ENCODE measurements around the gene SPPL2B. TPM values are rescaled to one million over a fixed set of nuclear protein-coding genes. Genes with fewer than 3 reads are reported as not detected.
A peak's percentile ranks its signal among the peaks of the same experiment; 100 is the strongest.

The SPPL2B gene
- total RNA-seq, 4 donors from 2014 or later, result 196 to 448 (median 270) TPM

DNA sequence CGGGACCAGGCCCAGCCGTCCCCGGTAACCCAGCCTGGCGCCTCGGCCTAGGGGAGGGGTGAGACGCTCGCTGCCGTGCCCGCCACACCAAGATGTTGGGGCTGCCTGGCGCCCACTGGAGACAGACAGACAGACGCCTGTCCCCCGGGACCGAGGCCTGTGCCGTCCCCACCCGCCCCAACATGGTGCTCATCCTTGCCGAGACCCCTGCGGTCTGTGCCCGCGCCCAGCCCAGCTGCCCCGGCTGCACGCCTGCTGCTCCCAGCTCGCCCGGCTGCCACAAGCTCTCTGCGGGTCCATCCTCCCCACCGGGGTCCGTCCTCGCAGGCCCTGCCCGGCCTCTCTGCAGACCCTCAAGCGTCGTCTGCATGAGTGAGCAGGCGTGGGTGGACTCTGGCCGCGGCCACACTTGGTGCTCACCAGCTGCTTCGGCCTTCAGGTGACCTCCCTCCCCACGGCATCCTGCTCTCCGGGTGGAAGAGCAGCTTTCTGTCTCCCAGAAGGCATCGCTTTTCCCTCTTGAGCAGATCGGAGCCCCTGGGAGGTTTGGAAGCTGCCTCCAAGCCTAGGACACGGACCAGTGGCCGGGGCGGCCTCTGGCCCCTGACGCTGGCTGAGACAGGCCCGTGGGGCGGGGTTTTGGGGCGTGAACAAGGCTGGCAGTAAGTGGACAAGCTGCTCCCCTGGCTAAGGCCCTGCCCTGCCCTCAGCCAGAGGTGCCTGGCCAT, 24.8 kb downstream of the SPPL2B start:
- H3K4me3 ChIP-seq, result no peak overlapping the region
- no peak overlapping the region for H3K27ac ChIP-seq
- H3K4me1 ChIP-seq, result no peaks in the 10 kb centered on the region
- TF ChIP-seq, protein P1, sequence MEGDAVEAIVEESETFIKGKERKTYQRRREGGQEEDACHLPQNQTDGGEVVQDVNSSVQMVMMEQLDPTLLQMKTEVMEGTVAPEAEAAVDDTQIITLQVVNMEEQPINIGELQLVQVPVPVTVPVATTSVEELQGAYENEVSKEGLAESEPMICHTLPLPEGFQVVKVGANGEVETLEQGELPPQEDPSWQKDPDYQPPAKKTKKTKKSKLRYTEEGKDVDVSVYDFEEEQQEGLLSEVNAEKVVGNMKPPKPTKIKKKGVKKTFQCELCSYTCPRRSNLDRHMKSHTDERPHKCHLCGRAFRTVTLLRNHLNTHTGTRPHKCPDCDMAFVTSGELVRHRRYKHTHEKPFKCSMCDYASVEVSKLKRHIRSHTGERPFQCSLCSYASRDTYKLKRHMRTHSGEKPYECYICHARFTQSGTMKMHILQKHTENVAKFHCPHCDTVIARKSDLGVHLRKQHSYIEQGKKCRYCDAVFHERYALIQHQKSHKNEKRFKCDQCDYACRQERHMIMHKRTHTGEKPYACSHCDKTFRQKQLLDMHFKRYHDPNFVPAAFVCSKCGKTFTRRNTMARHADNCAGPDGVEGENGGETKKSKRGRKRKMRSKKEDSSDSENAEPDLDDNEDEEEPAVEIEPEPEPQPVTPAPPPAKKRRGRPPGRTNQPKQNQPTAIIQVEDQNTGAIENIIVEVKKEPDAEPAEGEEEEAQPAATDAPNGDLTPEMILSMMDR (IDR thresholded peaks at IDR 0.05), result no peak
- no peak for TF ChIP-seq POLR2A (IDR thresholded peaks at IDR 0.05)
- peak in 2 of 3 donors; percentile 43 to 44 for DNase-seq
- H3K27me3 ChIP-seq, result no peaks in the 10 kb centered on the region
- no peaks in the 10 kb centered on the region for H3K9me3 ChIP-seq
- H3K36me3 ChIP-seq, result peaks cover 0 to 52% (median 0%) of the 10 kb centered on the region in 3 donors

DNA sequence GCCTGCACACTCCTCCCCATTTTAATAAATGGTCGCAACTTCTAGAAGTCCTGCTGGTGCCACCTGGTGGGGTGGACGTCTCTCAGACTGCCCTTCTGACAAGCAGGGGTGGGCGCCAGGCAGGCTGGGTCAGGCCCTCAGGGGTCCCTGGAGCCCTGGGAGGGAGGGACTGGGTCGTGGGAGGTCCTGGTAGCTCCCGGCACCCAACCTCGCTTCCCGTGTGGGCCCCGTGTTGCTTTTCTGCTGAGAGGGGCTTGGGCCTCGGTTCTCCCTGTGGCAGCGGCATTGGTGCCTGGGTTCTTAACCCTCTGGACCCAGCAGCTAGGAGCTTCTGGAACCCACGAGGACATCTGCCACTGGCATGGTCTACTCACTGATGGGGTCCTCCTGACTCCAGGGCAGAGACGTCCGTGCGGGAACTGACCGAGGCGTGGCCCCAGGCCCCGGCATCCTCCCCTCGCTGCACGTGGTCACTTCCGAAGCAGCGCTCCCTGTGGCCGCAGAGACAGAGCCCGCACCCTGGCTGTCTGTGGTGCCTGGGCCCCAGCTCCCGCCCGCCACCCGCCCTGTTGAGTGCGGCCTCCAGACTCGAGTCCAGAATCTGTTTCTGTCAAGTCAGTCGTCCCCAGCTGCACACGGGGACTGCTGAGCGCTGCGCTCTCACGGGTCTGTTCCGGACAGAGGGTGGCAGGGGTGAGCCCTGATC, 25.6 kb downstream of the SPPL2B start:
- Histone ChIP-seq H3K36me3 (peaks cover 0 to 48% (median 0%) of the 10 kb centered on the region in 3 donors), H3K4me1 (no peaks in the 10 kb centered on the region), H3K27me3 (no peaks in the 10 kb centered on the region), H3K27ac (no peak overlapping the region), H3K9me3 (no peaks in the 10 kb centered on the region), H3K4me3 (no peak overlapping the region)
- TF ChIP-seq, protein P1 (IDR thresholded peaks at IDR 0.05), result no peak
- TF ChIP-seq POLR2A (IDR thresholded peaks at IDR 0.05), result no peak
- peak in 2 of 3 donors; percentile 45 to 50 for DNase-seq

DNA sequence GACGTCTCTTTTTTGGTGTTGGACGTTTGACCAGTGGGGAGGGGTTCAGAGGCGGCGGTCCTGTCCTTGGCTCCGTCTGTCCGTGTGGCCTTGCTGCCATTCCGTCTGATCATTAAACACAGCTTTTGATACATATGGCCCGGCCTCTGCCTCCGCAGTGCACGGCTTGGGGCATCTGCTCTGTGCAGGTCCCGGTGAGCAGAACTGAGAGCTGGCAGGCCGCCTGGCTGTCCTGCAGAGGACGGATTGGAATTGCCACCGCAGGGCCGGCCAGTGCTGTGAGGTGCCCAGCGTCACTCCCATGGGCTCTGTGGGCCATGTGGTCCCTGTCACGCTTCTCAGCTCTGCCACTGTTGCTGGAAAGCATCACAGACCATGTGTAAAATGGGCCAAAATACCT, 26.2 kb downstream of the SPPL2B start:
- DNase-seq, result no peak
- Histone ChIP-seq H3K4me3 (no peak overlapping the region), H3K9me3 (no peaks in the 10 kb centered on the region), H3K27ac (no peak overlapping the region), H3K36me3 (peaks cover 0 to 48% (median 0%) of the 10 kb centered on the region in 3 donors), H3K27me3 (peaks cover 0 to under 1% of the 10 kb centered on the region in 2 donors), H3K4me1 (no peaks in the 10 kb centered on the region)
- TF ChIP-seq POLR2A (IDR thresholded peaks at IDR 0.05), result no peak
- TF ChIP-seq, protein P1 (IDR thresholded peaks at IDR 0.05), result no peak

DNA sequence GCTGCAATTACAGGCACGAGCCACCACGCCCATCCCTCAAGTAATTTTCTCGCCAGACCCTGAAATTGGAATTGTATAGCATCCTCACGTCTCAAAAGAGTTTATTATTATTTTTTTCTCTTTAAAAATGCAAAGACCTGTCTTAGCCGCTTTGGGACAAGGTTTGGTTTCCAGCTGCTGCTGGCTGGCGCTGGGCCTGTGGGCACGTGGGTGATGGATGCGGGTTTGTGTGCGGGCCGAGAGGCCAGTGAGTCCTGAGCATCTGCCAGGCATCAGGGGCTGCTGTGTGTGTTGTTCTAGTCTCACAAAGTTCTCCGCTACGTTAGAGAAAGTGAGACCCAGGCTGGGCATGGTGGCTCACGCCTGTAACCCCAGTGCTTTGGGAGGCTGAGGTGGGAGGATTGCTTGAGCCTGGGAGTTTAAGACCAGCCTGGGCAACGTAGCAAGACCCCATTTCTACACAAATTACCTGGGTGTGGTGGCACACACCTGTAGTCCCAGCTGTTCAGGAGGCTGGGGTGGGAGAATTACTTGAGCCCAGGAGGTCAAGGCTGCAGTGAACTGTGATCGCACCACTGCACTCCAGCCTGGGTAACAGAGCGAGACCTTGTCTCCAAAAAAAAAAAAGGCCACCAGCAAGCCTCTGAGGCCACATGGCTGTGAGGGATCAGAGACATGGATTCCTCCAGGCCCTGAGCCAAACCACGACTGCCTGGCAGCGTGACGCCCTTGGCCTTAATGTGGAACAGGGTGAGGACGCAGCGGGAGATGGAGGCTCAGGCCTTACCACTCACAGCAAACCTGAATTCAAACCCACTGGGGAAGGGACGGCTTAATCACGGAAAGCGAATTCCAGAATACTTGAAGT, 26.9 kb downstream of the SPPL2B start:
- TF ChIP-seq, protein P1 (IDR thresholded peaks at IDR 0.05), result no peak
- TF ChIP-seq POLR2A (IDR thresholded peaks at IDR 0.05), result no peak
- Histone ChIP-seq H3K9me3 (no peaks in the 10 kb centered on the region), H3K36me3 (peaks cover 0 to 44% (median 0%) of the 10 kb centered on the region in 3 donors), H3K27me3 (peaks cover 0 to 8% of the 10 kb centered on the region in 2 donors), H3K4me1 (no peaks in the 10 kb centered on the region), H3K27ac (no peak overlapping the region), H3K4me3 (no peak overlapping the region)
- no peak for DNase-seq

DNA sequence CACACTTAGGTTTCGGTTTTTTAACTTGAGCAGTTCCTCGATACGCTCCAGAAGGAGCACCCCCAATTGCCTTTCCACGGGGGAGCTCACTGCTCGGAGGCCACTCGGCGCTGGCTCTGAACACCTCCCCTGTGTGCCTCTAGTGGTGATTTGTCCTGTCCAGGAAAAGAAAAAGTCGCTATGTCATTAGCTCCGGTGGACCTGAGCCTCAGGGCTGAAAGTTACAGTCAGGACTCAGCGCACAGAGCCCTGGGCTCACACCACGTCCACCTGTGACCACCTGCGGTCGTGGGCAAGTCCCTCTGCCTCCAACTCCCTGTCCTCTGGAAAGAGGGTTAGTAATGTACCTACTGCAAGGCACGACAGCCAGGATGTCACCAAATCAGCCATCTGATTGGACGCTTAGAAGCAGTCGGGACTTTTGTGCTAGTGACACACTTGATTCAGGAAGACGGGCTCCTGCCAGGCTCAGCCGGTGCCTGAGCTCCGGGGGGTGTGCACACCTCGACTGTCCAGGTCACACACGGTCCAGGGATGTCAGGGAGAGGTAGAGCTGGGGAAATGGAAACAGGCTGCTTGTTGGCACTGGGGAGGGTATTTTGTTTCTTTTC, 27.7 kb downstream of the SPPL2B start:
- no peak for DNase-seq
- H3K27me3 ChIP-seq, result peaks cover 0 to 11% of the 10 kb centered on the region in 2 donors
- no peaks in the 10 kb centered on the region for H3K4me1 ChIP-seq
- no peak overlapping the region for H3K4me3 ChIP-seq
- H3K9me3 ChIP-seq, result no peaks in the 10 kb centered on the region
- TF ChIP-seq POLR2A (IDR thresholded peaks at IDR 0.05), result no peak
- TF ChIP-seq, protein P1 (IDR thresholded peaks at IDR 0.05), result no peak
- H3K27ac ChIP-seq, result no peak overlapping the region
- peaks cover 0 to 36% (median 0%) of the 10 kb centered on the region in 3 donors for H3K36me3 ChIP-seq

Data from Peyer's patch (tissue), 4 donors.